ACC112 (cell line): ENCODE results near the gene POM121.
"Not testable (repeated sequence)": the region's sequence is repeated elsewhere in the genome, so short reads cannot be mapped to it uniquely, and the experiment has no call there.

ENCODE experiments used
- H2AFZ ChIP-seq: fragments of 200-600 bp; sonication (generic); one replicate; pipeline ENCODE4 v1.6.0; 2017; ENCODE audit warnings: antibody characterized with exemption, low read length; ENCODE audit not compliant: unreplicated experiment
- H3K27ac ChIP-seq: fragments of 200-600 bp; sonication (generic); 2 replicates; pipeline ENCODE4 v1.5.1; 2014; ENCODE audit warnings: low read depth, mild to moderate bottlenecking, antibody characterized with exemption, low read length, moderate library complexity
- H3K27me3 ChIP-seq: fragments of 200-600 bp; sonication (generic); 2 replicates; pipeline ENCODE4 v1.6.1; 2014; ENCODE audit warnings: mild to moderate bottlenecking, antibody characterized with exemption, low read length, moderate library complexity, mixed read lengths; ENCODE audit not compliant: insufficient read depth
- H3K36me3 ChIP-seq: fragments of 200-600 bp; sonication (generic); 2 replicates; pipeline ENCODE4 v1.6.1; 2016; ENCODE audit warnings: mild to moderate bottlenecking, antibody characterized with exemption, low read length, moderate library complexity, mixed read lengths; ENCODE audit not compliant: insufficient read depth
- H3K4me1 ChIP-seq: fragments of 200-600 bp; sonication (generic); one replicate; pipeline ENCODE4 v1.6.1; 2016; ENCODE audit warnings: low read length, mixed read lengths; ENCODE audit not compliant: insufficient read depth, unreplicated experiment, control insufficient read depth
- H3K4me3 ChIP-seq: fragments of 200-600 bp; sonication (generic); 2 replicates; pipeline ENCODE4 v1.5.1; 2014; ENCODE audit warnings: mild to moderate bottlenecking, low read depth, low read length
- H3K79me2 ChIP-seq: fragments of 200-600 bp; sonication (generic); one replicate; pipeline ENCODE4 v1.6.0; 2016; ENCODE audit warnings: low read length; ENCODE audit not compliant: control insufficient read depth, unreplicated experiment, insufficient read depth

POM121 gene

DNA sequence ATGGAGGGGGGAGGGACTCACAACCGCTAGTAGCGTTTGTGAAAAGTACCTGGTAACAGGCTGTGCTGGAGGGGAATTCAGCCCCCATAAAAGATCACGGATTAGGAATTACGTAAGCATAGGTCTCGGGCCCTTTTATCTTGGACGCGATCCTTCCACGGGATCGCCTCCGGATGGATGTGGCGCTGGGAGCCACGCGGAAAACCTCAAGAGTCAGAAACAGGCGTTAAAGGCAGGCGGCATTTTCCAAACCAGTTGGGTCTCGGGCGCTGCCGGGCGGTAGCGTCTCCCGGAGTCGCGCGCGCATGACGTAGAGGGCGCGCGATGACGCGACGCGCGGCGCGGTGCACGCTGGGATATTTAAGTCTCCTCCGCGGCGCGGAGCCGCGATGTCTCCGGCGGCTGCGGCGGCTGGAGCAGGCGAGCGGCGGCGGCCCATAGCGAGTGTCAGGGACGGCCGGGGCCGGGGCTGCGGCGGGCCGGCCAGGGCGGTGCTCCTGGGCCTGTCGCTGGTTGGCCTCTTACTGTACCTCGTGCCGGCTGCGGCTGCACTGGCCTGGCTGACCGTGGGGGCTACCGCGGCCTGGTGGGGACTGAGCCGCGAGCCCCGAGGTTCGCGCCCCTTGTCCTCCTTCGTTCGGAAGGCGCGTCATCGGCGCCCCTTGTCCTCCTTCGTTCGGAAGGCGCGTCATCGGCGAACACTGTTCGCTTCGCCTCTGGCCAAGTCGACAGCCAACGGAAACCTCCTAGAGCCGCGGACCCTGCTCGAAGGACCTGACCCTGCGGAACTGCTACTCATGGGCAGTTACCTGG, at the start of gene POM121:
TSS of gene POM121 (plus strand) at position 363 of the 813 bp plus-strand sequence. CDS start at position 390, 27 bp downstream.
- peak within 1 kb of the TSS; percentile 51 for H2AFZ ChIP-seq
- H3K79me2 ChIP-seq = peaks cover 41% of the 10 kb centered on the region
- peak within 1 kb of the TSS; percentile 82 for H3K27ac ChIP-seq
- peaks cover 18% of the 10 kb centered on the region for H3K36me3 ChIP-seq
- H3K4me1 ChIP-seq = peaks cover 15% of the 10 kb centered on the region
- H3K27me3 ChIP-seq = no peaks in the 10 kb centered on the region
- peak within 1 kb of the TSS; percentile 86 for H3K4me3 ChIP-seq

DNA sequence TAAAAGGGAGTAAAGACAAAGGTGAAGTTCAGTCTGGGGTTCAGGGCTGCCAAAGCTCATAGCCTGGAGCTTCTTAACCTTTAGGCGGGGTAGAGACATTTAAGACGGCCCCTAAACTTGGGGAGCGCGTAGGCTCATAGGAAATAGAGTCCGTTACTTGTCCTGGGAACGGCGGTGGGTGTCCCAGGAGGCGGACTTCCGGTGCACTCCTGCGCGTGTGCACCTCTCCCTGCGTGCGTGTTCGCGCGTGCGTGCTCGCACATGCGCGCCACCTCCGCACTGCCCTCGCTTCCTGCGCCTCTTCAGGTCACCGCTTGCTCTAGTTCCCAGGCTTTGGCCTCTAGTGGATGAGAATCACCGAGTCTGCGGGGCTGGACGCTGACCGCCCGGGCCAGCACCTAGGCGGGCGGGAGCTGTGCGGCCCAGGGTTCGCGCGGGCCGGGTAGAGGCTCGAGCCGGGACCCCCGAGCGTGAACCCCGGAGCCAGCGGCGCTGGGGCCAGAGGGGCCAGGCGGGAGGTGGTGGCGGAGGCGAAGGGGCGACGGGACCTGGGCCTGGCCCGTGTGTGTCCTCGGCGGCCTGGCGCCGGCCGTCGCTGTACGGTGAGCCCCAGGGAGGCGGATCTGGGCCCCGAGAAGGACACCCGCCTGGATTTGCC, 45.7 kb upstream of the POM121 start:
- H3K79me2 ChIP-seq = peaks cover 20% of the 10 kb centered on the region
- H3K36me3 ChIP-seq, H3K4me1 ChIP-seq, H3K27me3 ChIP-seq: not testable (repeated sequence)
- peak overlapping the region; percentile 84 for H3K27ac ChIP-seq
- peak overlapping the region; percentile 96 for H3K4me3 ChIP-seq
- peak overlapping the region; percentile 91 for H2AFZ ChIP-seq

DNA sequence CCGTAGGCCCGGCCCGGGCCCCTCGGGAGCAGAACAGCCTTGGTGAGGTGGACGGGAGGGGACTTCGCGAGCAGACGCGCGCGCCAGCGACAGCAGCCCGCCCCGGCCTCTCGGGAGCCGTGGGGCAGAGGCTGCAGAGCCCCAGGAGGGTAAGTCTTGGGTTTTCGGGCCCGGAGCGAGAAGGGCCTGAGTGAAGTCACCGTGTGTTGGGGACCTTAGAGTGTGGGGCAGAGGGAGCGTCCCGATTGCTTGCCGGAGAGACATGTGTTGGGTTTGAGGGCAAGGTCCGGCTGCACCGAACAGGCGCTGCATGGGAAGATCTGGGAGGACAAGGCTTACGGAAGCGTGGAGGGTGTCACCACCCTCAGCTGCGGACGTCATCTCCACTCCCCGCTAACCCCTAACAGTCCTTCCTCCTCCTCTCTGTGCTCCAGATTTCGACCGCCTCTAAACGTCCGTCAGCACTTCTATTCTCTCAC, 45.1 kb upstream of the POM121 start:
- Histone ChIP-seq H3K79me2 (peaks cover 20% of the 10 kb centered on the region), H3K27ac (peak overlapping the region; percentile 84), H3K4me3 (peak overlapping the region; percentile 96)
- H2AFZ ChIP-seq, H3K27me3 ChIP-seq, H3K4me1 ChIP-seq, H3K36me3 ChIP-seq: not testable (repeated sequence)

DNA sequence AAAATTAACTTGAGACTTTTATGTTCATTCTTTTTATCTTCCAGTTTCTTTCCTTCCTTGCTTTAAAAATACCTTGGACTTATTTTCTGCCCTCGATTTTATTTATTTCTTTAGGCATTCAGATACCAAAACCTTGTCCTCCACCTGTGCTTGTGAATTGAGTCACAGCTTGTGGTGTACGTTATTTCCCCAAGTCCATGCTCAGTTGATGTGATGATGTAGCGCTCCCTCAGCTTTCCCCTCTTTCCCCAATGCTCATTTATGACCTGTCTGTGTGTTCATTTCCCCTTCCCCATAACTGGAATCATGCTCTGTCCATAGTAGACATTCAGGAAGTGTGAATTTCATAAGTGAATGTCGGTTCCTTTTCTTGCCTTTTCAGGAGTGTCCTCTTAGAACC, 33.1 kb upstream of the POM121 start:
- not testable (repeated sequence) for H3K27ac ChIP-seq, H3K4me1 ChIP-seq, H3K4me3 ChIP-seq, H3K36me3 ChIP-seq, H3K27me3 ChIP-seq, H2AFZ ChIP-seq
- H3K79me2 ChIP-seq = peaks cover 11% of the 10 kb centered on the region

DNA sequence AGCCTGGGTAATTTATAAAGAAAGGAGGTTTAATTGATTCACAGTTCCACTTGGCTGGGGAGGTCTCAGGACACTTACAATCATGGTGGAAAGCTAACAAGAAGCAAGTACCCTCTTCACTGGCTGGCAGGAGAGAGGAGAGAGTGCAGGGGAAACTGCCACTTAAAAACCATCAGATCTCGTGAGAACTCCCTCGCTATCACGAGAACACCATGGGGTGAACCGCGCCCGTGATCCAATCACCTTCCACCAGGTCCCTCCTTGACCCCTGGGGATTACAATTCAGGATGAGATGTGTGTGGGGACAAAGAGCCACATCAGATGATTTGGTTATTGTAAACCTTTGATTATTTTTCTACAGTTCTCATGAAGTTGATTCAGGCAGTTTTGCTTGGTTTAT, 20.2 kb upstream of the POM121 start:
- H3K27me3 ChIP-seq, H3K4me1 ChIP-seq, H2AFZ ChIP-seq, H3K4me3 ChIP-seq, H3K27ac ChIP-seq: not testable (repeated sequence)
- Histone ChIP-seq H3K79me2 (peaks cover 20% of the 10 kb centered on the region), H3K36me3 (peaks cover 17% of the 10 kb centered on the region)

DNA sequence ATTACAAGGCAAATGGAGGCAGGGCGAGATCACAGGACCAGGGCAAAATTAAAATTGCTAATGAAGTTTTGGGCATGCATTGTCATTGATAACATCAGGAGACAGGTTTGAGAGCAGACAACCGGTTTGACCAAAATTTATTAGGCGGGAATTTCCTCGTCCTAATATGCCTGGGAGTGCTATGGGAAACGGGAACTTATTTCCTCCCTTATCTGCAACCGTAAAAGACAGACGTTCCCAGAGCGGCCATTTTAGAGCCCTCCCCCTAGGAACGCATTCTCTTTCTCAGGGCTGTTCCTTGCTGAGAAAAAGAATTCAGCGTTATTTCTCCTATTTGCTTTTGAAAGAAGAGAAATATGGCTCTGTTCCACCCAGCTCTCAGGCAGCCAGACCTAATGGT, 16.5 kb upstream of the POM121 start:
- peaks cover 24% of the 10 kb centered on the region for H3K79me2 ChIP-seq
- H3K27ac ChIP-seq, H3K36me3 ChIP-seq, H3K27me3 ChIP-seq, H3K4me3 ChIP-seq, H2AFZ ChIP-seq, H3K4me1 ChIP-seq: not testable (repeated sequence)

DNA sequence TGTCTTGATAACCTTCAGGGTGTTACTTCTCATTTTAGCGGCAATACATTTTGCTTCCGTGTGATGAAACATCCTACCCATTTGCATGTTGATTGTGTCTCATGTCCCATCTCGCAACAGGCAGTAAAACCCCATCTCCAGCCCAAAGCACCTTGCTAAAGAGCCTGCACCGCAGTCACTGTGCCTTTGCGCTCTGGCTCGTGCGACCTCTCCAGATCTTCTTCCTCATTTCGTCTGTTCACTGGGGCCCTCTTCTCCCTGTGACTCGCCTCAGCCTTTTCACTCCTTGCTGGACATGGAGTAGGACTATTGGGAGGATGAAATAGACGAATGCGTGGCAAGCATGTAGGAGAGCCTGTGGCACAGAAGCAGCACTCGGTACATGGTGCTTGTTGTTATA, 13.5 kb upstream of the POM121 start:
- not testable (repeated sequence) for H3K27ac ChIP-seq, H3K4me3 ChIP-seq, H3K4me1 ChIP-seq, H3K36me3 ChIP-seq, H3K27me3 ChIP-seq, H2AFZ ChIP-seq
- H3K79me2 ChIP-seq = peaks cover 19% of the 10 kb centered on the region

DNA sequence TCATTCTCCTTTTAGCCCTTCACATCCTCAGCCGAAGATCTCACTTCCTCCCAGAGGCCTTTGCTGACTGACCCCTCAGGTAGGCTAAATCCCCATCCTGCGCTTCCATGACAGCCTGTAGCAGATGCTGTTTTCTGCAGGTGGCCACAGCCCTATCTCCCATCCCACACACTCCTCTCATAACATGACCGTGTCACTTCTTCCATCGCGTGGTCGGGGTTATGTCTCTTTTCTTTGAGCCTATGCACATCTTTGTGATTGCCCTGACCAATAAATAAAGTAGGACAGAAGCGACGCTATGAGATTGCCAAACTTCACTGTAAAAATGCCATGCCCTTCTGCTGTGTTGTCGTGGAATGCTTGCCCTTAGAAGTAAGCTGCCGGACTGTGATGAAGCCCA, 11.1 kb upstream of the POM121 start:
- H3K4me3 ChIP-seq, H3K4me1 ChIP-seq, H3K27me3 ChIP-seq, H2AFZ ChIP-seq, H3K36me3 ChIP-seq, H3K27ac ChIP-seq: not testable (repeated sequence)
- peaks cover 29% of the 10 kb centered on the region for H3K79me2 ChIP-seq

DNA sequence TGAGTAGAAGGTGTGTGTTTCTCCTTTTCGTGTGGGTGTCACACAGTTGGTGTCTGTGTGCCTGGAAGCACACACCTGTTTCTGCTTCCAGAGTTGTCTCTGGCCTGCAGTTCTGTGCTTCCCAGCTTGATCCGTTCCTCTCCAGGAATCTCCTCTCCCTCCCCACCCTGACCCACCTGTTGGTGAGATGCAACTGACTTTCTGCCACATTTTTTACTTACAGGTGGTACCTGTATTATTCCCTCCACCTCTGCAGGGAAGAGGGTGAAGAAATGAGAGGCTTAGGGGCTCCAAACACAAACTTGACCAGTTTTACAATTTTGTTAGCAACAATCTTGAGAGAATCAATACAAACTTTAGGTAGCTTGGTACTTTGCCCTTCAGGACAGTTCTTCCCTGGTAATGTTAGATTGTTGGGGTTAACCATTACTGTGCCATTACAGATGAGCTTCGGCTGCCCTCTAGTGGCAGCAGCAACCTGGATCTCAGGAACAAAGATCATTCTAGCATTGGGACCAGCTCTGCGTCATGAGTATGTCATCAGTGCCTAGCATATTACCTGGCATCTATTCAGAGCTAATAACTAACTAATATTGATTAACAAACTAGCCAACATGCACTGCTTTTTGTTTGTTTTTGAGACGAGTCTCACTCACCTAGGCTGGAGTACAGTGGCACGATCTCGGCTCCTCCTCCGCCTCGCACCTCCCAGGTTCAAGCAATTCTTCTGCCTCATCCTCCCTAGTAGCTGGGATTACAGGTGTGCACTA, 10.0 kb upstream of the POM121 start:
- H3K36me3 ChIP-seq, H3K27me3 ChIP-seq, H3K27ac ChIP-seq, H3K4me3 ChIP-seq, H3K4me1 ChIP-seq, H2AFZ ChIP-seq: not testable (repeated sequence)
- peaks cover 30% of the 10 kb centered on the region for H3K79me2 ChIP-seq

DNA sequence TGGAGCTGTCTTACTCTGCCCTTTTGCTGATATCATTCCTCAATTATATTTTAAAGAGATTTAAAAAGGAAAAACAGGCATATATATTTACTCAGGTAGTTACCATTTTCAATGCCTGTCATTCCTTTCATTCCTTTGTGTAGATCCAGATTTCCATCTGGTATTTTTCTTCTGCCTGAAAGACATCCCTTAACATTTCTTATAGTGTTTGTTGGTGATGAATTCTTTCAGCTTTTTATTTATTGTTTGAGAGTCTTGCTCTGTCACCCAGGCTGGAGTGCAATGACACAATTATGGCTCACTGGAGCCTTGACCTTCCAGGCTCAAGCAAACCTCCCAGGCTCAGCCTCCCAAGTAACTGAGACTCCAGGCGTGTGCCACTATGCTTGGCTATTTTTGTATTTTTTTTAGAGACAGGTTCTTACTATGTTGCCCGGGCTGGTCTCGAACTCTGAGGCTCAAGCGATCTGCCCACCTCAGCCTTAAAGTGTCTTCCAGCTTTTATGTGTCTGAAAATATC, 5.6 kb upstream of the POM121 start:
- no peaks in the 10 kb centered on the region for H3K27me3 ChIP-seq

More for the DNA sequence above, 5.6 kb upstream of the POM121 start:
- H3K4me3 ChIP-seq = no peak overlapping the region
- H3K4me1 ChIP-seq = peaks cover 14% of the 10 kb centered on the region
- no peaks in the 10 kb centered on the region for H3K36me3 ChIP-seq
- H3K79me2 ChIP-seq = peaks cover 44% of the 10 kb centered on the region
- H3K27ac ChIP-seq = peak overlapping the region; percentile 9; the same call in 1 of the 2 replicates
- H2AFZ ChIP-seq = no peak overlapping the region
